SU-DHL-6 (cell line): ENCODE data around the gene RARB.

Source experiments
- H2AFZ ChIP-seq: fragments of 200-600 bp; sonication (generic); 2 replicates; pipeline ENCODE4 v1.6.1; 2014; ENCODE audit warnings: low read depth, mild to moderate bottlenecking, moderate library complexity, mixed read lengths, antibody characterized with exemption, low read length; ENCODE audit not compliant: severe bottlenecking
- H3F3A ChIP-seq: fragments of 200-600 bp; shearing (Covaris generic); 2 replicates; pipeline ENCODE4 v1.6.0; 2016; ENCODE audit warnings: antibody characterized with exemption, mild to moderate bottlenecking; ENCODE audit not compliant: insufficient read depth
- H3K27ac ChIP-seq: fragments of 200-600 bp; sonication (generic); 2 replicates; pipeline ENCODE4 v1.5.1; 2016; ENCODE audit warnings: low read depth, mild to moderate bottlenecking, low read length, moderate library complexity, mixed read lengths
- H3K27me3 ChIP-seq: fragments of 200-600 bp; sonication (generic), shearing (Covaris generic); 2 replicates; pipeline ENCODE4 v1.6.0; 2014; ENCODE audit warnings: mild to moderate bottlenecking, low read length
- H3K36me3 ChIP-seq: fragments of 200-600 bp; sonication (generic); 2 replicates; pipeline ENCODE4 v1.6.1; 2014; ENCODE audit warnings: mild to moderate bottlenecking, low read length, mixed read lengths
- H3K4me2 ChIP-seq: fragments of 300-600, 200-600 bp; shearing (Covaris generic), sonication (generic); 2 replicates; pipeline ENCODE4 v1.6.0; 2014; ENCODE audit warnings: low read length, low read depth, mild to moderate bottlenecking; ENCODE audit not compliant: poor library complexity, severe bottlenecking
- H3K4me3 ChIP-seq: fragments of 200-600 bp; sonication (generic); 2 replicates; pipeline ENCODE4 v1.5.1; 2014; ENCODE audit warnings: antibody characterized with exemption, low read length, mild to moderate bottlenecking, mixed read lengths; ENCODE audit not compliant: insufficient read depth, poor library complexity, severe bottlenecking
- H3K79me2 ChIP-seq: fragments of 200-600 bp; sonication (generic); 2 replicates; pipeline ENCODE4 v1.6.1; 2014; ENCODE audit warnings: mild to moderate bottlenecking, low read length, moderate library complexity; ENCODE audit not compliant: insufficient read depth
- H3K9ac ChIP-seq: fragments of 200-600 bp; sonication (generic); 2 replicates; pipeline ENCODE4 v1.7.0; 2014; ENCODE audit warnings: mild to moderate bottlenecking, low read length
- H3K9me2 ChIP-seq: fragments of 200-600 bp; sonication (generic); replicated peaks from 2 replicates; pipeline ENCODE4 v1.6.1; 2014; ENCODE audit warnings: low read length; ENCODE audit not compliant: insufficient read depth
- H3K9me3 ChIP-seq: fragments of 200-600 bp; sonication (generic); 2 replicates; pipeline ENCODE4 v1.6.1; 2014; ENCODE audit warnings: low read length, mixed read lengths; ENCODE audit not compliant: insufficient read depth
- H4K20me1 ChIP-seq: fragments of 200-600 bp; sonication (generic); 2 replicates; pipeline ENCODE4 v1.6.1; 2014; ENCODE audit warnings: low read depth, mild to moderate bottlenecking, antibody characterized with exemption, low read length, moderate library complexity, mixed read lengths
- CTCF ChIP-seq: fragments of 200-600 bp; sonication (generic); IDR thresholded peaks from one replicate; pipeline ENCODE4 v1.5.1; 2017; ENCODE audit warnings: antibody characterized with exemption, mild to moderate bottlenecking, low read length, moderate library complexity; ENCODE audit not compliant: insufficient read depth, poor library complexity, severe bottlenecking
- EZH2phosphoT487 ChIP-seq: fragments of 200-600 bp; sonication (generic), shearing (Covaris generic); conservative IDR thresholded peaks from 2 replicates; pipeline ENCODE4 v1.6.1; 2018; ENCODE audit warnings: mild to moderate bottlenecking, antibody characterized with exemption, low read length, moderate library complexity, mixed read lengths

Gene RARB

GRCh38 chr3:25537516-25537915 is 109.5 kb downstream of the RARB start:
- H3K4me3 ChIP-seq = no peak overlapping the region
- H3K9ac ChIP-seq = no peak overlapping the region
- H3K9me3 ChIP-seq = no peaks in the 10 kb centered on the region
- H4K20me1 ChIP-seq = no peaks in the 10 kb centered on the region
- TF ChIP-seq EZH2phosphoT487 = no peak
- TF ChIP-seq CTCF = no peak
- no peaks in the 10 kb centered on the region for H3K9me2 ChIP-seq
- no peak overlapping the region for H3K4me2 ChIP-seq
- no peaks in the 10 kb centered on the region for H3F3A ChIP-seq
- H3K79me2 ChIP-seq = no peaks in the 10 kb centered on the region
- no peaks in the 10 kb centered on the region for H3K27me3 ChIP-seq
- no peaks in the 10 kb centered on the region for H3K36me3 ChIP-seq
- H2AFZ ChIP-seq = no peak overlapping the region
- no peak overlapping the region for H3K27ac ChIP-seq

- no peaks in the 10 kb centered on the region for H3K27me3 ChIP-seq
- no peaks in the 10 kb centered on the region for H3F3A ChIP-seq
- H3K79me2 ChIP-seq = no peaks in the 10 kb centered on the region
- no peaks in the 10 kb centered on the region for H3K9me2 ChIP-seq
- no peak overlapping the region for H3K4me2 ChIP-seq
- no peak overlapping the region for H3K9ac ChIP-seq
- no peak for TF ChIP-seq CTCF
- no peak for TF ChIP-seq EZH2phosphoT487
- no peaks in the 10 kb centered on the region for H4K20me1 ChIP-seq
- H3K36me3 ChIP-seq = no peaks in the 10 kb centered on the region
- H3K27ac ChIP-seq = no peak overlapping the region
- H3K9me3 ChIP-seq = no peaks in the 10 kb centered on the region
- no peak overlapping the region for H2AFZ ChIP-seq
- no peak overlapping the region for H3K4me3 ChIP-seq
Observed at GRCh38 chr3:25540273-25540672, 112.2 kb downstream of the RARB start.

- no peak overlapping the region for H2AFZ ChIP-seq
- H3K9me2 ChIP-seq = no peaks in the 10 kb centered on the region
- no peaks in the 10 kb centered on the region for H3K27me3 ChIP-seq
- H3F3A ChIP-seq = no peaks in the 10 kb centered on the region
- no peak for TF ChIP-seq CTCF
- H3K27ac ChIP-seq = no peak overlapping the region
- no peak overlapping the region for H3K4me2 ChIP-seq
- H3K36me3 ChIP-seq = no peaks in the 10 kb centered on the region
- no peaks in the 10 kb centered on the region for H3K9me3 ChIP-seq
- H4K20me1 ChIP-seq = no peaks in the 10 kb centered on the region
- H3K4me3 ChIP-seq = no peak overlapping the region
- no peaks in the 10 kb centered on the region for H3K79me2 ChIP-seq
- H3K9ac ChIP-seq = no peak overlapping the region
Observed at GRCh38 chr3:25542492-25543039, 114.5 kb downstream of the RARB start.

GRCh38 chr3:25547103-25547502 is 119.0 kb downstream of the RARB start:
- Histone ChIP-seq H3K27me3 (no peaks in the 10 kb centered on the region), H3K9me2 (no peaks in the 10 kb centered on the region), H3F3A (no peaks in the 10 kb centered on the region), H3K36me3 (no peaks in the 10 kb centered on the region), H3K9ac (no peak overlapping the region), H3K4me2 (no peak overlapping the region), H3K4me3 (no peak overlapping the region), H3K27ac (no peak overlapping the region), H3K9me3 (no peaks in the 10 kb centered on the region), H4K20me1 (no peaks in the 10 kb centered on the region), H2AFZ (no peak overlapping the region), H3K79me2 (no peaks in the 10 kb centered on the region)
- TF ChIP-seq CTCF = no peak
- TF ChIP-seq EZH2phosphoT487 = no peak
